MCF 10A (cell line): Measurements from ENCODE around the gene SLC38A10. TPM values are rescaled to one million over a fixed set of nuclear protein-coding genes. Genes with fewer than 3 reads are reported as not detected.

Experiments used
- BruUV-seq: library from RNA; stranded (reverse); fragments of 400-500 nt; replicated peaks from 2 replicates; lab custom pipeline; 2021; lab: Mats Ljungman, UMichigan
- CTCF ChIA-PET: fragments of 300-600 bp; sonication (Branson Sonifier 250); formaldehyde crosslinking; extraction: SDS; loops from one replicate; lab custom pipeline; 2021; ENCODE audit warnings: antibody characterized with exemption, inconsistent platforms; lab: Yijun Ruan, JAX
- POLR2A ChIA-PET: fragments of 300-600, 350-650 bp; sonication (Branson Sonifier 250); formaldehyde crosslinking; extraction: SDS; loops from one replicate; lab custom pipeline; 2020; ENCODE audit warnings: antibody characterized with exemption, inconsistent platforms; lab: Yijun Ruan, JAX
- DNase-seq: peaks from one replicate; pipeline ENCODE4 v3.0.0-alpha.2; 2018; ENCODE audit not compliant: unreplicated experiment
- H3K27ac Mint-ChIP-seq: one replicate; pipeline ENCODE4 v1.8.0; 2022; ENCODE audit warnings: mild to moderate bottlenecking, low read depth, mixed read lengths; ENCODE audit not compliant: unreplicated experiment
- H3K27me3 Mint-ChIP-seq: one replicate; pipeline ENCODE4 v1.8.0; 2022; ENCODE audit warnings: mixed read lengths; ENCODE audit not compliant: insufficient read depth, unreplicated experiment
- H3K36me3 Mint-ChIP-seq: one replicate; pipeline ENCODE4 v1.8.0; 2022; ENCODE audit warnings: mild to moderate bottlenecking, moderate library complexity, mixed read lengths; ENCODE audit not compliant: insufficient read depth, unreplicated experiment
- H3K4me1 Mint-ChIP-seq: one replicate; pipeline ENCODE4 v1.8.0; 2022; ENCODE audit warnings: mixed read lengths; ENCODE audit not compliant: insufficient read depth, unreplicated experiment
- H3K4me3 Mint-ChIP-seq: one replicate; pipeline ENCODE4 v1.8.0; 2022; ENCODE audit warnings: mild to moderate bottlenecking, moderate library complexity, mixed read lengths; ENCODE audit not compliant: unreplicated experiment
- H3K9me3 Mint-ChIP-seq: one replicate; pipeline ENCODE4 v1.8.0; 2022; ENCODE audit warnings: mixed read lengths; ENCODE audit not compliant: unreplicated experiment
- CTCF ChIP-seq: fragments of 200-600 bp; IDR thresholded peaks from one replicate; pipeline ENCODE4 v1.8.0; 2022; ENCODE audit warnings: antibody characterized with exemption, mild to moderate bottlenecking; ENCODE audit not compliant: unreplicated experiment
- intact Hi-C: fragments of 100-400 bp; cut with micrococcal nuclease; formaldehyde crosslinking; loops from 2 replicates; pipeline ENCODE4 v1.14.1; 2022
- total RNA-seq: library from RNA; stranded (reverse); gene quantifications from 2 replicates; pipeline ENCODE4 v1.2.3, GENCODE V29; 2022

Gene SLC38A10
- total RNA-seq, 1 experiment from 2014 or later = 98.2 TPM

GRCh38 chr17:81302324-81302723, 7.2 kb upstream of the SLC38A10 start:
- H3K36me3 Mint-ChIP-seq = peaks cover 7% of the 10 kb centered on the region
- intact Hi-C loops = no loop called here
- ChIA-PET POLR2A (interaction anchor here (1.0 kb wide), 1 partner anchor 11 kb away, joined by 3 read pairs; no protein-coding TSS in a partner anchor), CTCF (interaction anchor here (0.6 kb wide), 1 partner anchor 100 kb away, joined by 4 read pairs; no protein-coding TSS in a partner anchor)
- no TSS peak for BruUV-seq
- H3K9me3 Mint-ChIP-seq = no peaks in the 10 kb centered on the region
- no peak overlapping the region for H3K27ac Mint-ChIP-seq
- no peak for DNase-seq
- no peak for TF ChIP-seq CTCF
- H3K4me1 Mint-ChIP-seq = peaks cover 11% of the 10 kb centered on the region
- H3K27me3 Mint-ChIP-seq = peaks cover 12% of the 10 kb centered on the region
- H3K4me3 Mint-ChIP-seq = no peak overlapping the region

- Mint-ChIP-seq H3K27ac (no peak overlapping the region), H3K4me1 (peaks cover 5% of the 10 kb centered on the region), H3K4me3 (no peak overlapping the region), H3K9me3 (no peaks in the 10 kb centered on the region), H3K36me3 (peaks cover 7% of the 10 kb centered on the region), H3K27me3 (peaks cover 12% of the 10 kb centered on the region)
- CTCF ChIA-PET = interaction anchor here (0.6 to 1.2 kb wide), 3 partner anchors 16 to 99 kb away, joined by 3 to 4 read pairs (median 3); no protein-coding TSS in a partner anchor
- no TSS peak for BruUV-seq
- intact Hi-C loops = no loop called here
- POLR2A ChIA-PET = interaction anchor here (0.8 to 1.0 kb wide), 2 partner anchors 12 to 25 kb away, joined by 3 read pairs; no protein-coding TSS in a partner anchor
- TF ChIP-seq CTCF = no peak
- no peak for DNase-seq
Measured at GRCh38 chr17:81301195-81302144, 6.4 kb upstream of the SLC38A10 start.

GRCh38 chr17:81300586-81301155, 5.6 kb upstream of the SLC38A10 start:
- no peak overlapping the region for H3K27ac Mint-ChIP-seq
- TF ChIP-seq CTCF = no peak
- CTCF ChIA-PET = interaction anchor here (1.2 kb wide), 1 partner anchor 63 kb away, joined by 3 read pairs; no protein-coding TSS in a partner anchor
- BruUV-seq = no TSS peak
- intact Hi-C loops = no loop called here
- no peaks in the 10 kb centered on the region for H3K9me3 Mint-ChIP-seq
- H3K4me1 Mint-ChIP-seq = peaks cover 9% of the 10 kb centered on the region
- peaks cover 12% of the 10 kb centered on the region for H3K27me3 Mint-ChIP-seq
- POLR2A ChIA-PET = no interaction called here
- no peak for DNase-seq
- no peak overlapping the region for H3K4me3 Mint-ChIP-seq
- peaks cover 7% of the 10 kb centered on the region for H3K36me3 Mint-ChIP-seq
